NCI-H82 (cell line): ENCODE measurements around the gene GATAD2A.
A peak's percentile ranks its signal among the peaks of the same experiment; 100 is the strongest.

Source experiments
- DNase-seq: peaks from one replicate; lab custom pipeline; 2025; lab: John Stamatoyannopoulos, UW

The GATAD2A gene

GRCh38 chr19:19547674-19548336 lies 142.3 kb downstream of the GATAD2A start:
- DNase-seq: no peak

- DNase-seq: no peak
These were observed 143.7 kb downstream of the GATAD2A start for GRCh38 chr19:19548915-19549759.

- DNase-seq: peak; percentile 24
These were observed 144.5 kb downstream of the GATAD2A start for GRCh38 chr19:19549804-19550464.

GRCh38 chr19:19550485-19550929 lies 145.0 kb downstream of the GATAD2A start:
- peak; percentile 44 for DNase-seq

- peak; percentile 63 for DNase-seq
These were observed 145.7 kb downstream of the GATAD2A start for GRCh38 chr19:19550972-19551852.

GRCh38 chr19:19551853-19552192 lies 146.3 kb downstream of the GATAD2A start:
- DNase-seq: no peak

GRCh38 chr19:19552798-19553197 lies 147.3 kb downstream of the GATAD2A start:
- peak; percentile 57 for DNase-seq

- DNase-seq: no peak
These were observed 148.2 kb downstream of the GATAD2A start for GRCh38 chr19:19553670-19554069.

- peak; percentile 83 for DNase-seq
These were observed 148.9 kb downstream of the GATAD2A start for GRCh38 chr19:19554074-19555023.

- no peak for DNase-seq
These were observed 152.6 kb downstream of the GATAD2A start for GRCh38 chr19:19558055-19558454.
